Measurements from ENCODE around the gene ERICH6.

ERICH6 gene

GRCh38 chr3:150736316-150736719, 32.6 kb upstream of the ERICH6 start:
- no peak overlapping the region for H3K4me3 ChIP-seq (ENCODE audit: low read depth, low read length)
- TF ChIP-seq CTCF (IDR thresholded peaks at IDR 0.05; ENCODE audit: low read depth, low read length) = no peak

GRCh38 chr3:150734795-150735119, 31.0 kb upstream of the ERICH6 start:
- no peak overlapping the region for H3K4me3 ChIP-seq (ENCODE audit: low read depth, low read length)
- no peak for TF ChIP-seq CTCF (IDR thresholded peaks at IDR 0.05; ENCODE audit: low read depth, low read length)

GRCh38 chr3:150733936-150734794, 30.4 kb upstream of the ERICH6 start:
- TF ChIP-seq CTCF (IDR thresholded peaks at IDR 0.05; ENCODE audit: low read depth, low read length) = no peak
- no peak overlapping the region for H3K4me3 ChIP-seq (ENCODE audit: low read depth, low read length)

- H3K4me3 ChIP-seq (ENCODE audit: low read depth, low read length) = no peak overlapping the region
- no peak for TF ChIP-seq CTCF (IDR thresholded peaks at IDR 0.05; ENCODE audit: low read depth, low read length)
Observed at GRCh38 chr3:150733373-150733935, 29.7 kb upstream of the ERICH6 start.

- TF ChIP-seq CTCF (IDR thresholded peaks at IDR 0.05; ENCODE audit: low read depth, low read length) = no peak
- no peak overlapping the region for H3K4me3 ChIP-seq (ENCODE audit: low read depth, low read length)
Observed at GRCh38 chr3:150729682-150730360, 26.1 kb upstream of the ERICH6 start.

GRCh38 chr3:150727653-150728502, 24.2 kb upstream of the ERICH6 start:
- no peak for TF ChIP-seq CTCF (IDR thresholded peaks at IDR 0.05; ENCODE audit: low read depth, low read length)
- no peak overlapping the region for H3K4me3 ChIP-seq (ENCODE audit: low read depth, low read length)
